HFF-Myc (cell line): ENCODE measurements around the gene TNP2.

ENCODE experiments used
- DNase-seq: peaks from one replicate; pipeline ENCODE4 v3.0.0-alpha.2; 2011; ENCODE audit warnings: low read depth; ENCODE audit errors: extremely low read depth
- H3K4me3 ChIP-seq: replicated peaks from 2 replicates; pipeline ENCODE4 v1.5.1; 2011; ENCODE audit warnings: low read depth, mild to moderate bottlenecking, control low read depth, low read length
- CTCF ChIP-seq: IDR thresholded peaks from 2 replicates; pipeline ENCODE4 v1.5.1; 2012; ENCODE audit warnings: mild to moderate bottlenecking, low read depth, low read length, control low read depth; ENCODE audit errors: missing control alignments

The TNP2 gene

GRCh38 chr16:11250786-11251524 lies 18.2 kb downstream of the TNP2 start:
- no peak for TF ChIP-seq CTCF
- no peak overlapping the region for H3K4me3 ChIP-seq
- DNase-seq, result no peak

GRCh38 chr16:11250091-11250785 lies 18.9 kb downstream of the TNP2 start:
- no peak for TF ChIP-seq CTCF
- no peak overlapping the region for H3K4me3 ChIP-seq
- no peak for DNase-seq

GRCh38 chr16:11249233-11250061 lies 19.7 kb downstream of the TNP2 start:
- DNase-seq, result no peak
- H3K4me3 ChIP-seq, result no peak overlapping the region
- no peak for TF ChIP-seq CTCF

GRCh38 chr16:11248133-11248532 lies 21.0 kb downstream of the TNP2 start:
- H3K4me3 ChIP-seq, result no peak overlapping the region
- no peak for TF ChIP-seq CTCF
- DNase-seq, result no peak

- no peak for TF ChIP-seq CTCF
- DNase-seq, result no peak
- H3K4me3 ChIP-seq, result no peak overlapping the region
Observed at GRCh38 chr16:11245988-11246387, 23.1 kb downstream of the TNP2 start.

- no peak for DNase-seq
- no peak overlapping the region for H3K4me3 ChIP-seq
- no peak for TF ChIP-seq CTCF
Observed at GRCh38 chr16:11245222-11245737, 23.8 kb downstream of the TNP2 start.
